IPS-20b (cell line): ENCODE results near the gene ACADM.
"Not testable (repeated sequence)": the region's sequence is repeated elsewhere in the genome, so short reads cannot be mapped to it uniquely, and the experiment has no call there.

Source experiments
- H3K27ac ChIP-seq: one replicate; pipeline ENCODE4 v1.5.1; 2013; ENCODE audit warnings: low read length
- H3K27me3 ChIP-seq: 2 replicates; pipeline ENCODE4 v1.6.1; 2013; ENCODE audit warnings: mild to moderate bottlenecking, low read length, inconsistent platforms; ENCODE audit not compliant: insufficient read depth
- H3K36me3 ChIP-seq: 2 replicates; pipeline ENCODE4 v1.6.1; 2013; ENCODE audit warnings: low read depth, mild to moderate bottlenecking, inconsistent platforms, low read length, moderate library complexity; ENCODE audit not compliant: insufficient read depth
- H3K4me1 ChIP-seq: 2 replicates; pipeline ENCODE4 v1.6.1; 2013; ENCODE audit warnings: mild to moderate bottlenecking, control low read depth, inconsistent platforms, low read length, moderate library complexity; ENCODE audit not compliant: insufficient read depth
- H3K4me3 ChIP-seq: 2 replicates; pipeline ENCODE4 v1.5.1; 2013; ENCODE audit warnings: mild to moderate bottlenecking, low read length, inconsistent platforms
- H3K9ac ChIP-seq: 2 replicates; pipeline ENCODE4 v1.6.1; 2013; ENCODE audit warnings: low read depth, mild to moderate bottlenecking, inconsistent platforms, low read length, moderate library complexity
- H3K9me3 ChIP-seq: 2 replicates; pipeline ENCODE4 v1.6.1; 2013; ENCODE audit warnings: mild to moderate bottlenecking, low read depth, low read length, inconsistent platforms; ENCODE audit not compliant: insufficient read depth

The ACADM gene

GRCh38 chr1:75796376-75797272 is 72.1 kb downstream of the ACADM start, which contains the start of gene MSH4:
Gene MSH4 (plus strand): TSS chr1:75796882. CDS start chr1:75796986, 104 bp downstream.
- H3K27ac ChIP-seq, result no peak within 1 kb of the TSS
- peaks cover 50% of the 10 kb centered on the region for H3K36me3 ChIP-seq
- no peaks in the 10 kb centered on the region for H3K27me3 ChIP-seq
- no peaks in the 10 kb centered on the region for H3K9me3 ChIP-seq
- no peak within 1 kb of the TSS for H3K4me3 ChIP-seq
- H3K9ac ChIP-seq, result no peak within 1 kb of the TSS
- no peaks in the 10 kb centered on the region for H3K4me1 ChIP-seq

DNA sequence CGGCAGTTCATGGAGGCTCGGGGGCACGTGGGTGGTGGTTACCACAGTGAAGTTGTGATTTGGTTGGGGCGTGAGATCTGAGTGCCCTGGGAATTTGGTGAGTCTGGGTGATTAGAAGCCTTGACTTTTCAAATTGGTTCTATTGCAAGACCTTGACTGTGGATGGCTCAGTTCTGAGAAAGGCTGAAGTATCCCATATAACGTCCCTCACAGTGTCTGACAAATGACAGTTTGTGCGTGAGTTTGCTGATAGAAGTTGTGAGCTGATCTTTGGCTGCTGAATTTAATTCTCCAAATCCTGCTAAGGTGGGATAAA is 72.7 kb downstream of the ACADM start:
- Histone ChIP-seq H3K9me3 (no peaks in the 10 kb centered on the region), H3K4me3 (no peak overlapping the region), H3K27me3 (no peaks in the 10 kb centered on the region), H3K36me3 (peaks cover 44% of the 10 kb centered on the region), H3K27ac (no peak overlapping the region), H3K9ac (no peak overlapping the region), H3K4me1 (no peaks in the 10 kb centered on the region)

GRCh38 chr1:75797606-75798216 is 73.2 kb downstream of the ACADM start:
- no peak overlapping the region for H3K27ac ChIP-seq
- H3K9ac ChIP-seq, result no peak overlapping the region
- H3K36me3 ChIP-seq, result peaks cover 40% of the 10 kb centered on the region
- H3K9me3 ChIP-seq, result no peaks in the 10 kb centered on the region
- no peaks in the 10 kb centered on the region for H3K4me1 ChIP-seq
- H3K27me3 ChIP-seq, result no peaks in the 10 kb centered on the region
- no peak overlapping the region for H3K4me3 ChIP-seq

DNA sequence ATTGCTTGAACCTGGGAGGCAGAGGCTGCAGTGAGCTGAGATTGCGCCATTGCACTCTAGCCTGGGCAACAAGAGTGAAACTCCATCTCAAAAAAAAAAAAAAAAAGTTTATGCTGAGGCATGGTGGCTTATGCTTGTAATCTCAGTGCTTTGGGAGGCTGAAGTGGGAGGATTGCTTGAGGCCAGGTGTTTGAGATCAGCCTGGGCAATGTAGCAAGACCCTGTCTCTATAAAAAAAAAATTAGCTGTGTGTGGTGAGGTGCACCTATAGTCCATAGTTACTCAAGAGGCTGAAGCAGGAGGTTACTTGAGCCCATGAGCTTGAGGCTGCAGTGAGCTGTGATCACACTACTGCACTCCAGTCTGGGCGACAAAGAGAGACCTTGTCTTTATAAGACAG is 77.0 kb downstream of the ACADM start:
- H3K9me3 ChIP-seq, H3K27ac ChIP-seq, H3K4me3 ChIP-seq, H3K9ac ChIP-seq, H3K27me3 ChIP-seq, H3K36me3 ChIP-seq, H3K4me1 ChIP-seq: not testable (repeated sequence)

DNA sequence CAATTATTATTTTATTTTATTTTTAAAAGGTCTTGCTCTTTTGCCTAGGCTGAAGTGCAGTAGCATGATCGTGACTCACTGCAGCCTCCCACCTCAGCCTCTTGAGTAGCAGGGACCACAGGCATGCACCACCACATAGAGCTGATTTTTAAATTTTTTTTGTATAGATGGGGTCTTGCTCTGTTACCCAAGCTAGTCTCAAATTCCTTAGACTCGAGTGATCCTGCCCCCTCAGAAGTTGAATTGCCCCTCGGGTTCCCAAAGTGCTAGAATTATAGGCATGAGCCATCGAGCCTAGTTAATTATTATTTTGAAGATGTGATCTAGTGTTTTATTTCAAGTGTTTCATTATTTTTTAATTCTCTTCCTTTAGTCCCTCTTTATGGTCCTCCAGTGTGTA is 84.4 kb downstream of the ACADM start:
- H3K9ac ChIP-seq, result no peak overlapping the region

GRCh38 chr1:75810113-75810512 is 85.6 kb downstream of the ACADM start:
- not testable (repeated sequence) for H3K27ac ChIP-seq, H3K9me3 ChIP-seq, H3K4me3 ChIP-seq, H3K9ac ChIP-seq, H3K27me3 ChIP-seq, H3K4me1 ChIP-seq, H3K36me3 ChIP-seq

More for the DNA sequence above, 84.4 kb downstream of the ACADM start:
- H3K36me3 ChIP-seq, result no peaks in the 10 kb centered on the region
- H3K4me1 ChIP-seq, result no peaks in the 10 kb centered on the region
- no peak overlapping the region for H3K27ac ChIP-seq
- H3K4me3 ChIP-seq, result no peak overlapping the region
- H3K9me3 ChIP-seq, result no peaks in the 10 kb centered on the region
- no peaks in the 10 kb centered on the region for H3K27me3 ChIP-seq

- Histone ChIP-seq H3K27me3 (no peaks in the 10 kb centered on the region), H3K36me3 (no peaks in the 10 kb centered on the region), H3K4me1 (no peaks in the 10 kb centered on the region), H3K4me3 (no peak overlapping the region), H3K9ac (no peak overlapping the region), H3K27ac (no peak overlapping the region), H3K9me3 (no peaks in the 10 kb centered on the region)
Observed at GRCh38 chr1:75811211-75811981, 86.9 kb downstream of the ACADM start.

DNA sequence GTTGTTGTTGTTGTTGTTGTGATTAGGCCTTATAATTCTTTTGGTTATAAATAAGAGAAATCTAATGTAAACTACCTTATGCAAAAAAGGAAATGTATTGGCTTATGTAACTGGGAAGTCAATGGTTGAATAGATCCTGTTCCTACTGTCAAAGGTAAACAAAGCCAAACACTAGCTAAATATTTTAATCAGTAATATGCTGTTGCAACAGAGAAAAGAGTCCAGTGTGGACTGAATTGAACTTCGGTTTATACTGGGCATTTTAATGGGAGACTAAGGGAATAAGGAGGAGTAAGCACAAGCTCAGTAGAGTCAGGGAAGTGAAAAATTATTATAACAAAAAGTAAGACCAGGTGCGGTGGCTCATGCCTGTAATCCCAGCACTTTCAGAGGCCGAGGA is 87.6 kb downstream of the ACADM start:
- Histone ChIP-seq H3K9ac (no peak overlapping the region), H3K9me3 (no peaks in the 10 kb centered on the region), H3K27ac (no peak overlapping the region), H3K4me1 (no peaks in the 10 kb centered on the region), H3K36me3 (no peaks in the 10 kb centered on the region), H3K27me3 (no peaks in the 10 kb centered on the region), H3K4me3 (no peak overlapping the region)
